ENCODE measurements around the gene SEMA3C. TPM values are rescaled to one million over a fixed set of nuclear protein-coding genes. Genes with fewer than 3 reads are reported as not detected.
A peak's percentile ranks its signal among the peaks of the same experiment; 100 is the strongest.

SEMA3C gene
- total RNA-seq (not detected in 2 replicates), polyA plus RNA-seq (0.06 TPM in 2 replicates), polyA minus RNA-seq (0.21 TPM in 1 of 2 replicates, not detected in the other)
- total RNA-seq (2013): 6.1 TPM

- DNase-seq (peak; percentile 1), ATAC-seq (ENCODE audit: low read depth) (no peak)
- Histone ChIP-seq H3K4me2 (replicated peaks; ENCODE audit: low read depth, low read length, poor library complexity, severe bottlenecking) (peak within 1 kb of the TSS; percentile 40), H3K9ac (ENCODE audit: low read length) (no peak within 1 kb of the TSS), H3K27me3 (replicated peaks in 1 of 4; ENCODE audit: control extremely low read depth in 1 of 4, control insufficient read depth in 3 of 4, insufficient read depth in 4 of 4, low read length in 3 of 4) (peaks cover 0 to 19% (median 3%) of the 10 kb centered on the region in 4 experiments), H3K79me2 (ENCODE audit: control insufficient read depth, insufficient read depth, low read length) (no peaks in the 10 kb centered on the region), H3K4me3 (ENCODE audit: control extremely low read depth in 1 of 5, extremely low read depth in 1 of 5, insufficient read depth in 1 of 5, low read depth in 2 of 5, low read length in 4 of 5) (peak within 1 kb of the TSS in 1 of 5 experiments; percentile 66), H2AFZ (ENCODE audit: insufficient read depth, low read depth, low read length, poor library complexity, severe bottlenecking) (no peak within 1 kb of the TSS), H3K36me3 (replicated peaks in 1 of 2; ENCODE audit: control extremely low read depth in 1 of 2, control insufficient read depth in 1 of 2, extremely low read depth in 1 of 2, insufficient read depth in 2 of 2, low read length in 1 of 2) (no peaks in the 10 kb centered on the region), H3K27ac (ENCODE audit: low read length in 2 of 2) (no peak within 1 kb of the TSS), H3K9me3 (ENCODE audit: control extremely low read depth in 1 of 3, control insufficient read depth in 2 of 3, insufficient read depth in 1 of 3, low read length in 2 of 3) (no peaks in the 10 kb centered on the region), H4K20me1 (ENCODE audit: control insufficient read depth, insufficient read depth, low read length, poor library complexity, severe bottlenecking) (no peaks in the 10 kb centered on the region), H3K4me1 (ENCODE audit: control insufficient read depth in 2 of 2, insufficient read depth in 2 of 2, low read length in 2 of 2) (peaks cover 0 to 6% of the 10 kb centered on the region in 2 donors)
- WGBS (ENCODE audit: insufficient coverage): 2% methylated on average over 67 of the region's 71 CpGs
- H3K27me3 Mint-ChIP-seq: peaks cover 40% of the 10 kb centered on the region
- ChIA-PET CTCF (no interaction called here), POLR2A (no interaction called here)
- no peak within 1 kb of the TSS for H3K27ac Mint-ChIP-seq
- TF ChIP-seq CTCF (IDR thresholded peaks at IDR 0.05) (no peak), EZH2 (IDR thresholded peaks at IDR 0.05; ENCODE audit: borderline replicate concordance, insufficient read depth, low read depth, low read length, poor library complexity, severe bottlenecking) (no peak)
- intact Hi-C loops (cut with micrococcal nuclease): no loop called here
- no peaks in the 10 kb centered on the region for H3K9me3 Mint-ChIP-seq (ENCODE audit: insufficient read depth)
- no peak within 1 kb of the TSS for H3K4me3 Mint-ChIP-seq
- H3K4me1 Mint-ChIP-seq: peaks cover 6% of the 10 kb centered on the region
These were observed at the start of gene SEMA3C for GRCh38 chr7:80918909-80919721. Gene SEMA3C (minus strand): TSS chr7:80919051. CDS start chr7:80916781, 2,270 bp downstream.

DNA sequence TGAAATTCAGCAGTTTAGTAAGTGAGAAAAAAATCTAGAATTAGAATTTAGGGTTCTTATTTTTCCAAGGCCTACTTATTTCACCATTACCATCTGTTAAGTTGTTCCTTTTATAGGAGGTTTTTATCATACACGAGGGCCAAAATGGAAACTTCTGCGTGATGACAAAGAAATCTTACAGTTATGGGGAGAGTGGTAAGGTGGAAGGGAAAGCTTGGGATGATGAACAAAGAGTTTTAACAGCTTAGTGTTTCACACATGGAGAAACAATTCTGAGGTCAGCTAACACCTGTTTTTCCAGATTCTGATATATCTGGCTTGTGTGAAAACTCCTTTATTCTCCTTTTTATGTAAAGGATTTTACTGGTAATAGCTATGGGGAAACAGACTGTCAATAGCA, 49.8 kb upstream of the SEMA3C start:
- no peaks in the 10 kb centered on the region for H3K27me3 Mint-ChIP-seq
- intact Hi-C loops (cut with micrococcal nuclease): no loop called here
- 100% methylated on average over 2 of the region's 2 CpGs for WGBS (ENCODE audit: insufficient coverage)

More for the DNA sequence above, 49.8 kb upstream of the SEMA3C start:
- Histone ChIP-seq H3K4me1 (ENCODE audit: control insufficient read depth in 2 of 2, insufficient read depth in 2 of 2, low read length in 2 of 2) (no peaks in the 10 kb centered on the region), H3K27me3 (replicated peaks in 1 of 4; ENCODE audit: control extremely low read depth in 1 of 4, control insufficient read depth in 3 of 4, insufficient read depth in 4 of 4, low read length in 3 of 4) (no peaks in the 10 kb centered on the region), H4K20me1 (ENCODE audit: control insufficient read depth, insufficient read depth, low read length, poor library complexity, severe bottlenecking) (no peaks in the 10 kb centered on the region), H3K4me2 (replicated peaks; ENCODE audit: low read depth, low read length, poor library complexity, severe bottlenecking) (no peak overlapping the region), H3K9ac (ENCODE audit: low read length) (no peak overlapping the region), H3K27ac (ENCODE audit: low read length in 2 of 2) (no peak overlapping the region), H3K79me2 (ENCODE audit: control insufficient read depth, insufficient read depth, low read length) (no peaks in the 10 kb centered on the region), H3K36me3 (replicated peaks in 1 of 2; ENCODE audit: control extremely low read depth in 1 of 2, control insufficient read depth in 1 of 2, extremely low read depth in 1 of 2, insufficient read depth in 2 of 2, low read length in 1 of 2) (no peaks in the 10 kb centered on the region), H3K4me3 (ENCODE audit: control extremely low read depth in 1 of 5, extremely low read depth in 1 of 5, insufficient read depth in 1 of 5, low read depth in 2 of 5, low read length in 4 of 5) (no peak overlapping the region), H2AFZ (ENCODE audit: insufficient read depth, low read depth, low read length, poor library complexity, severe bottlenecking) (no peak overlapping the region), H3K9me3 (ENCODE audit: control extremely low read depth in 1 of 3, control insufficient read depth in 2 of 3, insufficient read depth in 1 of 3, low read length in 2 of 3) (peaks cover 0 to 2% (median 0%) of the 10 kb centered on the region in 3 donors)
- ChIA-PET CTCF (no interaction called here), POLR2A (no interaction called here)
- TF ChIP-seq CTCF (IDR thresholded peaks at IDR 0.05) (no peak), EZH2 (IDR thresholded peaks at IDR 0.05; ENCODE audit: borderline replicate concordance, insufficient read depth, low read depth, low read length, poor library complexity, severe bottlenecking) (no peak)
- no peak overlapping the region for H3K4me3 Mint-ChIP-seq
- peaks cover 6% of the 10 kb centered on the region for H3K9me3 Mint-ChIP-seq (ENCODE audit: insufficient read depth)
- no peak for DNase-seq
- ATAC-seq (ENCODE audit: low read depth): no peak
- H3K4me1 Mint-ChIP-seq: no peaks in the 10 kb centered on the region
- H3K27ac Mint-ChIP-seq: no peak overlapping the region

All from B cell (primary cell).